Smooth muscle cell (in vitro differentiated cells): ENCODE results near the gene ZDHHC12. TPM values are rescaled to one million over a fixed set of nuclear protein-coding genes. Genes with fewer than 3 reads are reported as not detected.

Experiments used
- polyA plus RNA-seq: library from polyadenylated mRNA; unstranded; fragments of >200 nt; fragmentation: Nextera tagmentation; extraction: Ambion mirVana; gene quantifications from 2 replicates; pipeline ENCODE4 v1.2.1, GENCODE V29; 2016
- small RNA-seq: library from RNA; depleted of rRNA; stranded (forward); fragments of <200 nt; gene quantifications from one replicate; pipeline ENCODE3, GENCODE V24; 2014
- total RNA-seq: library from RNA; depleted of rRNA; stranded (reverse); fragments of >200 nt; gene quantifications from 2 replicates; pipeline ENCODE4 v1.2.3, GENCODE V29; 2014

Gene ZDHHC12
- total and polyA plus RNA-seq, 2 experiments from 2014 or later, result 20.8 to 31.3 TPM

Small RNA genes within 50 kb of the gene (small RNA-seq; reads per million reads assigned to genes)
- gene RF00017 (not detected), gene RN7SL560P (not detected)

Other genes starting within 250 kb of the ZDHHC12 start
- gene GLE1, start 219.4 kb downstream of the ZDHHC12 start, total RNA-seq, result 14.1 and 16.0 TPM in 2 replicates
- 11.2 and 11.8 TPM in 2 replicates for gene GLE1, start 219.4 kb downstream of the ZDHHC12 start, polyA plus RNA-seq
- gene SPTAN1, start 171.5 kb downstream of the ZDHHC12 start, total RNA-seq, result 143 and 145 TPM in 2 replicates
- gene SPTAN1, start 171.5 kb downstream of the ZDHHC12 start, polyA plus RNA-seq, result 84.9 and 115 TPM in 2 replicates
- 23.5 and 28.6 TPM in 2 replicates for gene DYNC2I2, start 67.3 kb downstream of the ZDHHC12 start, total RNA-seq
- 50.9 and 58.3 TPM in 2 replicates for gene DYNC2I2, start 67.3 kb downstream of the ZDHHC12 start, polyA plus RNA-seq
- 262 and 380 TPM in 2 replicates for gene SET, start 34.9 kb downstream of the ZDHHC12 start, total RNA-seq
- gene SET, start 34.9 kb downstream of the ZDHHC12 start, polyA plus RNA-seq, result 162 and 197 TPM in 2 replicates
- 0.63 and 1.4 TPM in 2 replicates for gene PKN3, start 21.6 kb downstream of the ZDHHC12 start, total RNA-seq
- 1.5 and 2.2 TPM in 2 replicates for gene PKN3, start 21.6 kb downstream of the ZDHHC12 start, polyA plus RNA-seq
- gene ZER1, start 47.8 kb upstream of the ZDHHC12 start, total RNA-seq, result 35.1 and 38.4 TPM in 2 replicates
- gene ZER1, start 47.8 kb upstream of the ZDHHC12 start, polyA plus RNA-seq, result 30.6 and 34.6 TPM in 2 replicates
- 7.6 and 25.5 TPM in 2 replicates for gene TBC1D13, start 63.1 kb upstream of the ZDHHC12 start, total RNA-seq
- 27.4 and 29.3 TPM in 2 replicates for gene TBC1D13, start 63.1 kb upstream of the ZDHHC12 start, polyA plus RNA-seq
- 10.8 and 18.4 TPM in 2 replicates for gene ENDOG, start 94.4 kb upstream of the ZDHHC12 start, total RNA-seq
- gene ENDOG, start 94.4 kb upstream of the ZDHHC12 start, polyA plus RNA-seq, result 30.5 and 35.1 TPM in 2 replicates
- gene SPOUT1, start 105.7 kb upstream of the ZDHHC12 start, total RNA-seq, result 6.2 and 8.7 TPM in 2 replicates
- gene SPOUT1, start 105.7 kb upstream of the ZDHHC12 start, polyA plus RNA-seq, result 44.8 and 50.4 TPM in 2 replicates
- 3.1 and 10.2 TPM in 2 replicates for gene KYAT1, start 157.8 kb upstream of the ZDHHC12 start, total RNA-seq
- 7.7 and 9.3 TPM in 2 replicates for gene KYAT1, start 157.8 kb upstream of the ZDHHC12 start, polyA plus RNA-seq
- gene LRRC8A, start 158.0 kb upstream of the ZDHHC12 start, total RNA-seq, result 44.9 and 50.1 TPM in 2 replicates
- gene LRRC8A, start 158.0 kb upstream of the ZDHHC12 start, polyA plus RNA-seq, result 48.6 and 58.3 TPM in 2 replicates
- gene PHYHD1, start 196.9 kb upstream of the ZDHHC12 start, total RNA-seq, result 7.3 and 17.3 TPM in 2 replicates
- 30.5 and 37.6 TPM in 2 replicates for gene PHYHD1, start 196.9 kb upstream of the ZDHHC12 start, polyA plus RNA-seq
- 14.1 and 18.7 TPM in 2 replicates for gene DOLK, start 223.5 kb upstream of the ZDHHC12 start, total RNA-seq
- gene DOLK, start 223.5 kb upstream of the ZDHHC12 start, polyA plus RNA-seq, result 26.2 and 31.3 TPM in 2 replicates
- 40.9 and 45.8 TPM in 2 replicates for gene NUP188, start 223.6 kb upstream of the ZDHHC12 start, total RNA-seq
- gene NUP188, start 223.6 kb upstream of the ZDHHC12 start, polyA plus RNA-seq, result 27.5 and 31.9 TPM in 2 replicates